HL-60/S4 treated with retinoic acid at 250 ng/mL for 4 days and 3 days (cell line): Measurements from ENCODE around the gene PYGB.

Source experiments
- in situ Hi-C: fragments of 300-500 bp; cut with MboI; formaldehyde crosslinking; loops from 2 replicates; pipeline ENCODE4 v1.7.0; 2022; ENCODE audit warnings: low sequenced_read_pairs

The PYGB gene

GRCh38 chr20:25280574-25281535 is 33.0 kb downstream of the PYGB start:
- in situ Hi-C loops = no loop called here

DNA sequence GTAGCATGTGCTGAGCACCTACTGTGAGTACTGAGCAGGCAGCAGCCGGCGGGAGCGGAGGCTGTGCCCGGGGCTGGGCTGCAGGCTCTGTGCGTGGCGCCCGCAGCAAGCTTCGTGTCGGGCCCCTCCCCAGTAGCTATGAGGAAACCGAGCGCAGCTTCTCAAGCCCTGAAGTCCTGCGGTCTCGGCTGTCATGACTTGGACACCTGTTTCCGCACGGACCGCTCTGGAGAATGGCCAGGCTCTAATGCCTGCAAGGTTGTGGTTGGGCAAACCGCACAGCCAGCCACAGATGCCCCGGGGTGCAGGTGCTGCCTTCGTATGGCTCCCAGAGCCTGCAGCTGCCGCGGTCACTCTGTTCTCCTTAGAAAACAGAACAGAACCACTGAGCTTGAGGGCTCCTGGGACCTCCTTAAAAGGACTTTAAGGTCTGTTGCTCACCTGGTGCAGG is 33.7 kb downstream of the PYGB start:
- in situ Hi-C loops = no loop called here

DNA sequence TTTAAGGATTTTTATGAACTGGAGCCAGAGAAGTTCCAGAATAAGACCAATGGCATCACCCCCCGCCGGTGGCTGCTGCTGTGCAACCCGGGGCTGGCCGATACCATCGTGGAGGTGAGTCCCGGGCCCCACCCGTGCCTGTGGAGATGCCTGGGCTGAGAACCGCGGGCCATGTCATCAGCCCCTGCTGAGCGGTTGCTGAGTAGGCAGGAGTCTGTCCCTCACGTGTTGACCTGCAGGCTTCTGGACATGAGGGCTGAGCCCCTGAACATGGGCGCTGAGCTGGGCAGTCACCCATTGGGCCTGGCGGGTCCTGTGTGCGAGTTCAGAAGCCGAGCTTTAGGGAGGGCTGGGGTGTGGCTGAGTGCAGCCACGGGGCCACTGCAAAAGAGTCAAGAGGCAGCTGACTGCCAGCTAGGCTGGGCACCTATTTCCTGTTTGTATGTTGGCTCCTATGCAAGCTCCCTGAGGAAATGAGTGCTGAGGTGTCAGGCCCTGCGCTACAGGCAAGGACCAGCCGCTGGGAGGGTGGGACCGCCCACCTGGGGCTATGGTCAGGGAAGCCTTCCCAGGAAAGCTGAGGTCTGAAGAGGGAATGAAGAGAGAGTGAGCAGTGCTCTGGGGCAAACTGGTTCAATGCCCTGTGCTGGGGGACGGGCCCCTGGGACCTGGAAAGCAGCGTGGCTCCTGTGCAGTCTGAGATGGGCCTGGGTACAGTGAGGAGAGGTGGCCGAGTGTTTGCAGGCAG is 34.3 kb downstream of the PYGB start:
- in situ Hi-C loops = no loop called here

- in situ Hi-C loops = no loop called here
Observed at GRCh38 chr20:25282796-25283195, 34.9 kb downstream of the PYGB start.

DNA sequence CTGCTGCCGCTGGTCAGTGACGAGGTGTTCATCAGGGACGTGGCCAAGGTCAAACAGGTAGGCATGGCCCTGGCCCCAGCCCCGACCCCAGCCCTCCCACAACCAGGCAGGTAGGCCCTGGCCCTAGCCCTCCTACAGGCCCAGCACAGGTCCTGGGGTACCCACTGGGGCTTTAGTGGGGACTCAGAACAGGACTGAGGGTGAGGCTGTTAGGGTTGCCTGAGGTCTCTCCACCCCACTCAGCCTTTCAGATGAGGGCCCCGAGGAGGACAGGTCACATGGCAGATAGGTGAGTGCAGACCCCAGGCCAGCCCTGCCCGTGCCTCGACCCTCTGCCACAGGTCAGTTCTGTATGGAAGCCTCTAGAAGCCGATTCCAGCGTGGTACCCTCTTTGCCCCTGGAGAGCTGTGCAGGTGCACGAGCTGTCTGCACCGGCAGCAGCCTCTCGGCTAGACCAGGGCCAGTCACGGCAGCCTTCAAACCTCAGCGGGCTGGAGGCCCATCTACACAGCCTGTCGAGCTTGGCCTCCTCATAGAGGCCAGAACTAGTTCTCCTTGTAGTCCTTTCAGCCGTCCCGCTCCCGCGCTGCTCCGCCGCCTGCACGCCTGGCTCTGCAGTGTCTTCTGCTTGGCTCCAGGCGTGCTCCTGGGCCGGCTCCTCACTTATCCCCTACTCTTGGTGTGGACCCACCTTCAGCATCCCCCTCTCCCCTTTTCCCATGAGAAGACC is 35.5 kb downstream of the PYGB start:
- in situ Hi-C loops = no loop called here

- in situ Hi-C loops = no loop called here
Observed at GRCh38 chr20:25284131-25284601, 36.3 kb downstream of the PYGB start.

DNA sequence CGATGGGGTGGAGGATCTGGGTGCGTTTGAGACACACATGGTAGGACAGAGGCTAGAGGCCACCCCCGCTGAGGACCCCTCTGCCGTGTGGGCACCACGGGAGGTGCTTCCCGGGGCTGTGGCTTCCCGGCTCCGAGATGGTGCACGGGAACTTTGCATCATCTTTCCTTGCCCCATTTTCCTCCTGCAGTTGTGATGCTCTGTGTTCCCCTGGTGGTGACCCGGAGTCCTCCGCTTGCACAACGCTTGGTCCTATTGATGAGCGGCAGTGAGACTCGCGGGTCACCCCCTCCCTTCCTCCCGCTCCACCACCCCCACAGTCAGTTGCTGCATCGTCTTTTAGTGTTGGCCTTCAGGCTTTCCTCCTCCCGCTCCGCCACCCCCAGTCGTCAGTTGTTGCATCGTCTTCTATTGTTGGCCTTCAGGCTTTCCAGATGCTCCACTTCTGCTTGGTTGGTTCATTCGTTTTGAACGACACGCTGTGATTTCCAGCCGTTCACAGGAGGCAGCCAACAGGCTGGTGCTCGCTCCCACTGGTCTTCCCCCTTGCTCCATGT is 37.3 kb downstream of the PYGB start:
- in situ Hi-C loops = no loop called here

DNA sequence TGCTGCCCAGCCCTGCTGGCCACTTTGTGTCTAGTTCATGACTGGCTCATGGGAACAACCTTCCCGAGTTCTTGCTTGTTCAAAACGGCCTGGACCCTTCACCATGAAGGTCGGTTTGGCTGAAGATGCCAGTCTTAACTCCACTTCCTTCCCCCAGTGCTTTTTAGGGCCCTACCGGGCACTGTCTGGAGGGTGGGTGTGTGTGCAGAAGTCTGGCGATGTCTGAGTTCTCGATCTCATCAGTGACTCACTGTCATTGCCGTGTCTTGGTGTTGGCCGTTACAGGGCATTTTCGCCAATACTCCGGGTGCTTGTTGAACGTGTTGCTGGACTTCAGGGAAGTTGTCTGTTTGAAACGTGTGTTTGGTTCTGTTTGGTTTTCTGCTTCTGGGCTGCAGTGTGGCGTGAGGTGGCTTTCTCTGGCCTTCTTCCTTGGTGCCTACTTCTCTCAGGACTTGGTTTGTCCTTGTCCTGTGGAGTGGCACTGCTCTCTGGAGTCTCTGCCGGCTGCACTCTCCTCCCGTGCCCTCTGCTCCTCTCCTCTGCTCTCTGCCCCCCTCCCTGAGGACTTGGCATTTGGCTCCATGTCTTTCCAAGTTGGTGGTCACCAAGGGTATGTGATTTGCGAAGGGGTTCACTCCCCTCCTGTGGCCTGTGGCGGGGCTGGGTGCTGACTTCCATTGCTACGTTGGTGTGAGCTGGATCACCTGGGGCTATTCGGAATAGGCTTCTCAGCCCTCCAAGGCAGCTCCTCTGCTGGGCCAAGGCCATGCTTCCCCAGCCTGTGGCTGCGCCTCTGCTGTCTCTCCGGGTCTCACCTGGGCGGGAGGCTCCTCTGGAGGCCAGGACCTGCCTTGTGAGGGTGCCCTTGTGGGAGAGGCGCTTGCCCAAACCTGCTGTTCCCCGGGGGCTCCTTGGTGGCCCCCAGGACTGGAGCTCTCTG is 38.2 kb downstream of the PYGB start:
- in situ Hi-C loops = no loop called here

DNA sequence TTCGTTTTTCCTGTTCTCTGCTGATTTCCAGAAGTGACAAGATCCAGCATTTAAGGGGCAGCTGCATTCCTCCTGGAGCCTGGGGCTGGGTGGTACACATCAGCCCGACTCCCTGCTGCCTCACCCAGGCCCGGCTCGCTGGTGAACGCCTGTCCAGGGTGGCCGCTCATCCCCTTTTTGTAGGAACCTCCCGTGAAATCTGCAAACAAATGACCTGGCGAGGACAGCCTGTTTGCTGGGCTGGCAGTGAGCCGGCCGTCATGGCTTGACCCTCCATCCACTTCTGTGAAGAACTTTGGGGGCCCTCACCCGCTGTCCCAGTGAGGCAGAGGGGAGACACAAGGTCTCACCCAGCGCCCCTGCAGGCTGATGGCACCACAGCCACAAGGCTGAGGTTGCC is 39.0 kb downstream of the PYGB start:
- in situ Hi-C loops = no loop called here

- in situ Hi-C loops = no loop called here
Observed at GRCh38 chr20:25287631-25288290, 39.9 kb downstream of the PYGB start.

DNA sequence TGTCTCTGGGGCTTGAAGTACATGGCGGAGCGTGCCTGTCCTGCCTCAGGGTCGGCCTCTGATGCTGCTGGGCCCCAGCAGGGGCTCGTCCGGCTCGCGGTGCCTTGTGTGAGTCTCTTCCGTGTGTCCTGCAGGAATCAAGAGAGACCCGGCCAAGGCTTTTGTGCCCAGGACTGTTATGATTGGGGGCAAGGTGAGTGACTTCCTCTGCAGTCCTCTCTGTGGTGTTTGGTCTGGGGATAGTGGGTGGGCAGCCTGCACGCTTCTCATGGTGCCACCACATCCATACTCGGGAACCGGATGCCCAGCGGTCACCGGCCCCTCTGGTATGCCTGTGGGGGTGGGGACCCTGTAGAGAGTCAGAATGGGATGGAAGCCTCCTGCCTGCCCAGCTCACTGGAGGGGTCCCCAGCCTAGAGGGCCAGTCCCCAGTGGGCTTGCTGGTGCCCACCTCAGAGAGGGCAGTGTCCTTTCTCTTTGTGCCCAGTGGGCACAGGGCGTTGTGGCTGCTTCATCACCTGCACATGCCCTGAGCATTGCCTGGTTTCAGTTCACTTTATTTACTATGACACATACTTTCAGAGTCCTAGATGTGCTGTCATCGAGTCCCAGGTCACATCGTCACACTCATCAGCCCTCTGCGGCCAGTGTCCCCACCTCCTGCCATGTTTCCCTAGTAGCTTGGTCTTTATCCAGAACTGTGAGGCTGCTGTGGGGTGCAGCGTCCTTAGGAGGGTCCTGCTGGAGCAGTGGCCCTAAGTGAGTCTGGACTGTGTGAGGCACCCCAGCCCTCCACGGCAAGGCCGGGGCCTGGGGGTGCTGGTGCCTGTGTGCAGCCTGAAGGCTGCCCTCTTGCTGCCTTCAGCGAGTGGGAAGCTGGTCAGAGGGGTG is 40.7 kb downstream of the PYGB start:
- in situ Hi-C loops = no loop called here

DNA sequence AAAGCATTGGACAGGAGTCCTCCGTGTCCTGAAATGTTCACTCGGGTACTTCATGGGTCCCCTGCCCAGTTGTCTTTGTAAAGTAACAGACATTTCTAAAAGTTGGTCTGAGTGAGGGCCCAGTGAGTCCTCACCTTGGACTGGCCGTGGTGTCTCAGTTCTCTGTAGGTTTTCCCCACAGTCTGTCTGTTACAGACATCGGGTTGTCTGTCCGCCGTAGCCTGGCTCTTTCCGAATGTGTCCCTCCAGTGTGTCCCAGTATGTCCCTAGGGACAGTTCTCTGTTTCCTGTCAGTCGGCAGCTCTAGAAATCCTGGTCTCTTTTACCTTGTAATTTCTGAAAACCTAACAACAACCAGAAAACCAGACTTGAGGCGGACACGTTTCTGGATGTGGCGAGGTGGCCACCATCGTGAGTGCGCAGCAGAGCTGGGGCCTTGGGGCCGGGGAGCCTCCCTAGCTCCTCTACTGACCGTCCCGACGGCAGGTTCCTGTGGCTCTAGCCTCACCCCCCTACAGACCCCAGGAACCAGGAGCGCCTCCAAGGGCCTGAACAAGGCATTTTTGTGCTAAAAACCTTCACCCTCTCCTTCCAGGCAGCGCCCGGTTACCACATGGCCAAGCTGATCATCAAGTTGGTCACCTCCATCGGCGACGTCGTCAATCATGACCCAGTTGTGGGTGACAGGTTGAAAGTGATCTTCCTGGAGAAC is 42.2 kb downstream of the PYGB start:
- in situ Hi-C loops = no loop called here

DNA sequence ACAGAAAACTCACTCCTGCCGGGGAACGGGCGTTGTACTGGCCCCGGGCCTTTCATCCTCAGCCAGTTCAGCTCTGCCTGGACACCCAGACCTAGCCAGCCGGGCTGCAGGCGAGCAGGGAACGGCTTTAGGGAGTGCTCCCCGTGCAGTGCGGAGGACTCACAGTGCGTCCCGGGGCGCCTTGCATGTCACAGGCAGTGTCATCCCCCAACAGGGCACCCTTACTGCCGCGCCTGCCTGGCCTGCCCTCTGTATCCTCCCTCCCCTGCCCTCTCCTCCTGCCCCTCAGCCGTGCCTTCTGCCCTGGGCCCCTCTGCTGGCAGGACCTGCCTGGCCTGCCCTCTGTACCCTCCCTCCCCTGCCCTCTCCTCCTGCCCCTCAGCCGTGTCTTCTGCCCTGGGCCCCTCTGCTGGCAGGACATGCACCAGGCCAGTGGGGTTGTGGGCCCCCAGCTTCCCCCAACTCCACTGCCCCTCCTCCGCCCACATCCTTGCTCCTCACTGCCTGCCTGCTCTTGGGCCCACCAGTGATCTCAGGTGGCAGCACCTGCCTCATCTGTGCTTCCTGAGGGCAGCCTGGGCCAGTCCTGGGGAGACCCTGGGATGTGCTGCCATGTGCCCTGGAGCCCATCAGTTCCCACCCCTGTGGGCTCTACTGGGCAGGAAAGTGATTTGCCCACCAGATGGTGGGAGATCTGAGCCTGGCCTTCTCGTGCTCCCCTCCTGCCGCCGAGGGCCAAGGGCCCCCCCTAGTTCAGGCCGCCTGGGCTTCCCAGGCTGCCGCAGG is 43.0 kb downstream of the PYGB start:
- in situ Hi-C loops = no loop called here

DNA sequence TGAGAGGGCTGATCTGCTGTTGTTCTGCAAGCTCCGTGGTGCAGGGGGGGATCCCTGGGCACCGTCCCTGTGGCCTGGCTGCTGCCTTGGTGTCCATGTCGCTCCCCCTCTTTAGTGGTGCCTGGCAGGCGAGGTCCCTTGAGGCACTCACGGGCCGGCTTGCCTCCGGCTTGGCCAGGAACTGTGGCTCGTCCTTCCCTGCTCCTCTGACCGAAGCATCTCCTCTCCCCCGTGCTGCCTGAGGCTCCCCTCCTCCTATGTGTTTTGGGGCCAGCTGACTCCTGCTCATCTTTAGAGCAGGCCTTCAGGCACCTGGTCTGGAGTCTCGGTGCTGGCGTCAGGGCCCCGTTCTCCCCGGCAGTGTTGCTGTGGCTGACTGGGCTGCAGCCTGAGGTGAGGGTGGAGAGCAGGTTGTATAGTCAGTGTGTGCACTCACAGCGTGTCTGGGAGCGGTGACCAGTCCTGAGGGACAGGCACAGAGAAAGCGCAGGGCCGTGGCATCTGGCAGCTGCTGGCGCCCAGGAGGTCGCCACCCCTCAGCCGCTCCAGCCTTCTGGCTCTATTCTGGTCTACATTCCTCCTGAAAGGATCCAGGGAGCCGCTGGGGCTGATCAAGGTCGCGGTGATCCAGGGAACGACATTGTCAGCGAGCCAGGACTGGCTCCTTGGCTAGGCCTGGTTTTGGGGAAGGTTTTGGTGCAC is 43.7 kb downstream of the PYGB start:
- in situ Hi-C loops = no loop called here

GRCh38 chr20:25292176-25292891 is 44.4 kb downstream of the PYGB start:
- in situ Hi-C loops = no loop called here

- in situ Hi-C loops = no loop called here
Observed at GRCh38 chr20:25293507-25293906, 45.6 kb downstream of the PYGB start.
